ENCODE data around the gene CACNG1. TPM values are rescaled to one million over a fixed set of nuclear protein-coding genes. Genes with fewer than 3 reads are reported as not detected.

The CACNG1 gene
- total RNA-seq, 2 experiments from 2014 or later: not detected

DNA sequence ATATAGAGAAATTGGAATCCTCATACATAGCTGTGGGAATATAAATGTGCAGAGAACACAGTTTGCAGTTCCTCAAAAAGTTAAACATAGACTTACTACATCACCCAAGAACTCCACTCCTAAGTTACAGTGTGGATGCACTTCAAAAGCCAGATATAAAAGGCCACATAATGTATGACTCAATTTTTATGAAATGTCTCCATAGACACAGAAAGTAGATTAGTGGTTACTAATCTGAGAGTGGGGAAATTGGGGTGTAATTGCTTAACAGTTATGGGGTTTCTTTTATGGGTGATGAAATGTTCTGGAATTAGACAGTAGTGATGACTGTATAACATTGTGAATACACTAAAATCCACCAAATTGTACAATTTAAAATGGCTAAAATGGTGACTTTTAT lies 60.9 kb downstream of the CACNG1 start:
- Histone ChIP-seq H4K20me1 (ENCODE audit: insufficient read depth, low read length) (no peaks in the 10 kb centered on the region), H3K4me2 (ENCODE audit: low read length) (no peak overlapping the region), H3K36me3 (ENCODE audit: insufficient read depth, low read length) (peaks cover 61% of the 10 kb centered on the region), H3K4me1 (ENCODE audit: insufficient read depth, low read length, poor library complexity, severe bottlenecking) (no peaks in the 10 kb centered on the region), H2AFZ (ENCODE audit: low read length) (no peak overlapping the region), H3K9me2 (ENCODE audit: insufficient read depth, low read length) (no peaks in the 10 kb centered on the region), H3K9me3 (ENCODE audit: low read length) (no peaks in the 10 kb centered on the region), H3K4me3 (ENCODE audit: low read depth, low read length, poor library complexity, severe bottlenecking) (no peak overlapping the region), H3K27ac (ENCODE audit: low read depth, low read length, poor library complexity, severe bottlenecking) (no peak overlapping the region), H3K79me2 (ENCODE audit: insufficient read depth, low read depth, low read length) (no peaks in the 10 kb centered on the region)
- no peak for DNase-seq (ENCODE audit: low spot score)
- ChIA-PET CTCF (ENCODE audit: unreplicated experiment) (no interaction called here), POLR2A (interaction anchor here (1.3 kb wide), 1 partner anchor 14 kb away, joined by 3 read pairs; no protein-coding TSS in a partner anchor)
- intact Hi-C loops (cut with micrococcal nuclease; ENCODE audit: unreplicated experiment): no loop called here
- TF ChIP-seq EZH2phosphoT487 (IDR thresholded peaks at IDR 0.05; ENCODE audit: borderline replicate concordance, low read depth, low read length) (no peak), CTCF (conservative IDR thresholded peaks at IDR 0.05; ENCODE audit: low read length) (no peak)
- no TSS peak for BruUV-seq (replicated peaks)

Other genes with a start within 250 kb of the CACNG1 start
- gene CACNG5, start 209.4 kb upstream of the CACNG1 start, total RNA-seq (2014; rRNA removed; shearing (Covaris generic)): not detected in 2 replicates
- gene CACNG5, start 209.4 kb upstream of the CACNG1 start, total RNA-seq (2022): not detected in 2 replicates
- not detected in 2 replicates for gene CACNG4, start 79.8 kb upstream of the CACNG1 start, total RNA-seq (2014; rRNA removed; shearing (Covaris generic))
- not detected in 2 replicates for gene CACNG4, start 79.8 kb upstream of the CACNG1 start, total RNA-seq (2022)
- 28.1 and 33.9 TPM in 2 replicates for gene HELZ, start 200.6 kb downstream of the CACNG1 start, total RNA-seq (2014; rRNA removed; shearing (Covaris generic))
- 56.8 and 58.9 TPM in 2 replicates for gene HELZ, start 200.6 kb downstream of the CACNG1 start, total RNA-seq (2022)

All from OCI-LY7 (cell line).